Measurements from ENCODE around the gene ATE1.

GRCh38 chr10:121833387-121833786 is 94.4 kb downstream of the ATE1 start:
- no peak for TF ChIP-seq CTCF (IDR thresholded peaks at IDR 0.05)
- TF ChIP-seq POLR2AphosphoS5 (IDR thresholded peaks at IDR 0.05), result no peak
- no peak for TF ChIP-seq POLR2A (IDR thresholded peaks at IDR 0.05)
